Sigmoid colon (tissue), 4 donors: ENCODE measurements around the gene OGFOD2.

Source experiments
- CTCF ChIP-seq, 4 experiments: fragments of 450-650 bp in 3 of 4; fragments of 200-600 bp in 1 of 4; IDR thresholded peaks; one replicate each; pipeline ENCODE4 v1.5.1; 2016 to 2019; ENCODE audit warnings: antibody characterized with exemption in 4 of 4, mild to moderate bottlenecking in 3 of 4, moderate library complexity in 2 of 4
- EP300 ChIP-seq, 4 donors: sonication (generic); formaldehyde crosslinking; IDR thresholded peaks; one replicate each; pipeline ENCODE4 v1.6.1; 2017; ENCODE audit warnings: antibody characterized with exemption in 4 of 4
- POLR2A ChIP-seq, 2 donors: fragments of 450-650 bp; IDR thresholded peaks; one replicate each; pipeline ENCODE4 v1.6.1; 2016; ENCODE audit warnings: antibody characterized with exemption in 2 of 2, mild to moderate bottlenecking in 2 of 2, moderate library complexity in 2 of 2
- POLR2AphosphoS5 ChIP-seq, 4 donors: sonication (generic); formaldehyde crosslinking; IDR thresholded peaks; one replicate each; pipeline ENCODE4 v1.6.1; 2017; ENCODE audit warnings: antibody characterized with exemption in 4 of 4

GRCh38 chr12:122949816-122950675 lies 25.0 kb upstream of the OGFOD2 start:
- TF ChIP-seq POLR2AphosphoS5 (IDR thresholded peaks at IDR 0.05): no peak
- no peak for TF ChIP-seq POLR2A (IDR thresholded peaks at IDR 0.05)
- no peak for TF ChIP-seq CTCF (IDR thresholded peaks at IDR 0.05)
- no peak for TF ChIP-seq EP300 (IDR thresholded peaks at IDR 0.05)
